ENCODE measurements around the gene ZNF354C.

DNA sequence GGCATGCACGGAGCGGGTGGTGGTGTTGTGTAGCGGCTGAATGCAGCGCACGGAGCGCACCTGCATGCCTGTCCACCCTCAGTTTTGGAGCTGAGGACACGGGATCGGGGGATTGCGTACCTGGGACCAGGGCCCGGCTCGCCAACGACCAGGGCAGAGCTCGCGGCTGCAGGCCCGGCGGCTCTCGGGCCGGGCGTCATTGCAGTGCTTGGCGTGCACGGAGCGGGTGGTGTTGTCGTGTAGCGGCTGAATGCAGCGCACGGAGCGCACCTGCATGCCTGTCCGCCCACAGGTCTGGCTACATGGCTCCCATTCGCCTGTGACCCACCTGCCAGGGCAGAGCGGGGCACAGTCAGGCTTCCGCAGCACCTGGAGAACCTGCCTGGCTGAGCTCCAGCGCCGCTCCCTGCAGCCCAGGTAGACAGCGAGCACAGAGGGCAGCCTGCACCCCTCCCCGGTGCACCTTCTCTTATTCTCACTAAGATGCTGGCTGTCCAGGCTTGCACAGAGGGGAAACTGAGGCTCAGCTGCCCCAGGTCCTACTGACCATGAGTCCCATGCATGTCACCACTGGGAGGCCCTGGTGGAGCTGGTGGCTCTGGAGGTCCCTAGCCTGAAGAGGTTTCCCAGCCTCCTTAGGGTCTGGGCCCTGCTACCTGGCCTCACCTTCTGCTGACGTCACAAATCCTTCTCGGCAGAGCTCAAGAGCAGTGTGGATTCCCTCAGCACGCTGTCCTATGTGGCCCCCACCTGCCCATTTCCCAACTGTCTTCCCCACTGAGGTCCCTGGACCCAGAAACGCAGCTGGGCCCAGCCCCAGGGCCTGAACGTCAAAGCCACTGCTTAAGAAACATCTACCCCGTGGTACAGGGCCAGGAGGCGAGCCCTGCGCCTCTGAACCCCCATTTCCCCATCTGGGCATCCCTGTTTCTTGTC lies 64.9 kb downstream of the ZNF354C start:
- TF ChIP-seq, protein P1, sequence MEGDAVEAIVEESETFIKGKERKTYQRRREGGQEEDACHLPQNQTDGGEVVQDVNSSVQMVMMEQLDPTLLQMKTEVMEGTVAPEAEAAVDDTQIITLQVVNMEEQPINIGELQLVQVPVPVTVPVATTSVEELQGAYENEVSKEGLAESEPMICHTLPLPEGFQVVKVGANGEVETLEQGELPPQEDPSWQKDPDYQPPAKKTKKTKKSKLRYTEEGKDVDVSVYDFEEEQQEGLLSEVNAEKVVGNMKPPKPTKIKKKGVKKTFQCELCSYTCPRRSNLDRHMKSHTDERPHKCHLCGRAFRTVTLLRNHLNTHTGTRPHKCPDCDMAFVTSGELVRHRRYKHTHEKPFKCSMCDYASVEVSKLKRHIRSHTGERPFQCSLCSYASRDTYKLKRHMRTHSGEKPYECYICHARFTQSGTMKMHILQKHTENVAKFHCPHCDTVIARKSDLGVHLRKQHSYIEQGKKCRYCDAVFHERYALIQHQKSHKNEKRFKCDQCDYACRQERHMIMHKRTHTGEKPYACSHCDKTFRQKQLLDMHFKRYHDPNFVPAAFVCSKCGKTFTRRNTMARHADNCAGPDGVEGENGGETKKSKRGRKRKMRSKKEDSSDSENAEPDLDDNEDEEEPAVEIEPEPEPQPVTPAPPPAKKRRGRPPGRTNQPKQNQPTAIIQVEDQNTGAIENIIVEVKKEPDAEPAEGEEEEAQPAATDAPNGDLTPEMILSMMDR (IDR thresholded peaks at IDR 0.05) = no peak
- no peak for TF ChIP-seq POLR2A (IDR thresholded peaks at IDR 0.05)

Measured in vagina (tissue), 2 donors.